Liver (tissue), 9 donors: Measurements from ENCODE around the gene S100A5. TPM values are rescaled to one million over a fixed set of nuclear protein-coding genes. Genes with fewer than 3 reads are reported as not detected.

Source experiments
- DNase-seq: peaks from one replicate; pipeline ENCODE4 v3.0.0-alpha.2; 2017; ENCODE audit warnings: low spot score
- H3K27ac ChIP-seq, 2 donors: one replicate each; pipeline ENCODE4 v1.7.0; 2013; ENCODE audit warnings: inconsistent platforms in 2 of 2, low read length in 2 of 2, control low read depth in 1 of 2, low read depth in 1 of 2, mild to moderate bottlenecking in 1 of 2
- H3K27me3 ChIP-seq, 4 donors: one replicate each; pipeline versions ENCODE4 v1.6.1 to v1.7.0; 2013; ENCODE audit warnings: low read length in 3 of 4, inconsistent platforms in 1 of 4, mild to moderate bottlenecking in 1 of 4, moderate library complexity in 1 of 4; ENCODE audit not compliant: control insufficient read depth in 4 of 4, insufficient read depth in 4 of 4
- H3K36me3 ChIP-seq, 4 donors: one replicate each; pipeline versions ENCODE4 v1.6.1 to v1.7.0; 2013; ENCODE audit warnings: low read length in 3 of 4, mild to moderate bottlenecking in 3 of 4, low read depth in 1 of 4, moderate library complexity in 1 of 4; ENCODE audit not compliant: control insufficient read depth in 4 of 4, insufficient read depth in 3 of 4
- H3K4me1 ChIP-seq, 4 donors: one replicate each; pipeline versions ENCODE4 v1.6.1 to v1.7.0; 2013; ENCODE audit warnings: low read length in 3 of 4, mild to moderate bottlenecking in 3 of 4, moderate library complexity in 1 of 4; ENCODE audit not compliant: control insufficient read depth in 4 of 4, insufficient read depth in 4 of 4
- H3K4me3 ChIP-seq, 3 donors: one replicate each; pipeline versions ENCODE4 v1.6.1 to v1.7.0; 2013; ENCODE audit warnings: low read length in 3 of 3, control low read depth in 1 of 3, low read depth in 1 of 3, mild to moderate bottlenecking in 1 of 3
- H3K9ac ChIP-seq, 2 donors: one replicate each; pipeline ENCODE4 v1.7.0; 2013; ENCODE audit warnings: low read length in 2 of 2, mild to moderate bottlenecking in 2 of 2, moderate library complexity in 2 of 2, control low read depth in 1 of 2, low read depth in 1 of 2
- H3K9me3 ChIP-seq, 4 donors: one replicate each; pipeline versions ENCODE4 v1.6.1 to v1.7.0; 2013; ENCODE audit warnings: low read length in 3 of 4; ENCODE audit not compliant: control insufficient read depth in 4 of 4
- EGR1 ChIP-seq, 2 donors: IDR thresholded peaks; 2 replicates each; pipeline ENCODE4 v1.6.1; 2016 to 2018; ENCODE audit warnings: antibody characterized with exemption in 2 of 2, low read depth in 2 of 2
- FOXA1 ChIP-seq: IDR thresholded peaks from 2 replicates; pipeline ENCODE4 v1.6.1; 2016; ENCODE audit warnings: antibody characterized with exemption
- FOXA2 ChIP-seq: IDR thresholded peaks from 2 replicates; pipeline ENCODE4 v1.6.1; 2016; ENCODE audit warnings: antibody characterized with exemption
- GABPA ChIP-seq, 2 donors: IDR thresholded peaks in 1 of 2; conservative IDR thresholded peaks in 1 of 2; 2 replicates each; pipeline ENCODE4 v1.6.1; 2016; ENCODE audit warnings: antibody characterized with exemption in 2 of 2, mild to moderate bottlenecking in 1 of 2, moderate library complexity in 1 of 2
- HNF4A ChIP-seq, 2 donors: conservative IDR thresholded peaks; 2 replicates each; pipeline ENCODE4 v1.6.1; 2016; ENCODE audit warnings: antibody characterized with exemption in 2 of 2, mild to moderate bottlenecking in 2 of 2
- JUND ChIP-seq, 2 donors: IDR thresholded peaks; 2 replicates each; pipeline ENCODE4 v1.6.1; 2016; ENCODE audit warnings: antibody characterized with exemption in 2 of 2
- MAX ChIP-seq: IDR thresholded peaks from 2 replicates; pipeline ENCODE4 v1.6.1; 2016; ENCODE audit warnings: antibody characterized with exemption
- NR2F2 ChIP-seq: IDR thresholded peaks from 2 replicates; pipeline ENCODE4 v1.6.1; 2016; ENCODE audit warnings: antibody characterized with exemption
- RAD21 ChIP-seq, 2 donors: IDR thresholded peaks; 2 replicates each; pipeline ENCODE4 v1.6.1; 2016; ENCODE audit warnings: antibody characterized with exemption in 2 of 2, mild to moderate bottlenecking in 2 of 2
- REST ChIP-seq: IDR thresholded peaks from 2 replicates; pipeline ENCODE4 v1.6.1; 2016; ENCODE audit warnings: antibody characterized with exemption, mild to moderate bottlenecking
- RXRA ChIP-seq, 2 donors: IDR thresholded peaks; 2 replicates each; pipeline ENCODE4 v1.6.1; 2017 to 2018; ENCODE audit warnings: antibody characterized with exemption in 2 of 2, mild to moderate bottlenecking in 1 of 2
- SP1 ChIP-seq: IDR thresholded peaks from 2 replicates; pipeline ENCODE4 v1.6.1; 2018; ENCODE audit warnings: antibody characterized with exemption, mild to moderate bottlenecking
- TAF1 ChIP-seq: conservative IDR thresholded peaks from 2 replicates; pipeline ENCODE4 v1.6.1; 2016; ENCODE audit warnings: antibody characterized with exemption, mild to moderate bottlenecking
- YY1 ChIP-seq: IDR thresholded peaks from 2 replicates; pipeline ENCODE4 v1.6.1; 2016; ENCODE audit warnings: antibody characterized with exemption, mild to moderate bottlenecking
- WGBS: extraction: QIAGEN DNeasy Blood & Tissue Kit; methylation state at CpG from one replicate; pipeline ENCODE4 v1.1.7; 2013; 5-methylcytosine and 5-hydroxymethylcytosine counted together
- polyA plus RNA-seq, 2 donors: library from polyadenylated mRNA; stranded (reverse) in 1 of 2; unstranded in 1 of 2; fragments of 200-250 nt in 1 of 2; fragments of >200 nt in 1 of 2; fragmentation: Nextera tagmentation in 1 of 2; extraction: Ambion mirVana in 1 of 2; gene quantifications; one replicate each; pipeline versions ENCODE4 v1.2.1 to v1.2.3, GENCODE V29; 2013 to 2015
- total RNA-seq, 2 donors: library from RNA; depleted of rRNA; stranded (reverse); fragments of >200 nt; gene quantifications; one replicate each; pipeline ENCODE4 v1.2.3, GENCODE V29; 2014
- TF ChIP-seq, protein P1 (sequence below): fragments of 150-350 bp; IDR thresholded peaks from 2 replicates; pipeline ENCODE4 v1.5.1; 2017; ENCODE audit warnings: improper control_type of control experiment, low read depth, low read length; ENCODE audit not compliant: missing input control
- TF ChIP-seq, protein P2 (sequence below): IDR thresholded peaks from 2 replicates; pipeline ENCODE4 v1.6.1; 2016; ENCODE audit warnings: antibody characterized with exemption
- donor health status: healthy.
- donor health status: healthy.
- donor health status: healthy.
- donor health status: healthy.
- donor health status: healthy.

S100A5 gene
- total and polyA plus RNA-seq, 4 donors, result not detected

- Histone ChIP-seq H3K4me3 (no peak overlapping the region), H3K36me3 (no peaks in the 10 kb centered on the region), H3K27me3 (peaks cover 0 to 2% (median 0%) of the 10 kb centered on the region in 4 donors), H3K9ac (no peak overlapping the region), H3K9me3 (no peaks in the 10 kb centered on the region), H3K27ac (no peak overlapping the region), H3K4me1 (no peaks in the 10 kb centered on the region)
- TF ChIP-seq EGR1 (IDR thresholded peaks at IDR 0.05; ENCODE audit: low read depth in 2 of 2) (no peak), HNF4A (conservative IDR thresholded peaks at IDR 0.05) (no peak), FOXA2 (no peak), NR2F2 (no peak), FOXA1 (no peak), RAD21 (IDR thresholded peaks at IDR 0.05) (no peak), JUND (IDR thresholded peaks at IDR 0.05) (no peak), GABPA (IDR thresholded peaks at IDR 0.05 in 1 of 2, conservative IDR thresholded peaks at IDR 0.05 in 1 of 2) (no peak), RXRA (IDR thresholded peaks at IDR 0.05) (no peak), REST (no peak), YY1 (no peak), SP1 (no peak), TAF1 (no peak)
- TF ChIP-seq, protein P1, sequence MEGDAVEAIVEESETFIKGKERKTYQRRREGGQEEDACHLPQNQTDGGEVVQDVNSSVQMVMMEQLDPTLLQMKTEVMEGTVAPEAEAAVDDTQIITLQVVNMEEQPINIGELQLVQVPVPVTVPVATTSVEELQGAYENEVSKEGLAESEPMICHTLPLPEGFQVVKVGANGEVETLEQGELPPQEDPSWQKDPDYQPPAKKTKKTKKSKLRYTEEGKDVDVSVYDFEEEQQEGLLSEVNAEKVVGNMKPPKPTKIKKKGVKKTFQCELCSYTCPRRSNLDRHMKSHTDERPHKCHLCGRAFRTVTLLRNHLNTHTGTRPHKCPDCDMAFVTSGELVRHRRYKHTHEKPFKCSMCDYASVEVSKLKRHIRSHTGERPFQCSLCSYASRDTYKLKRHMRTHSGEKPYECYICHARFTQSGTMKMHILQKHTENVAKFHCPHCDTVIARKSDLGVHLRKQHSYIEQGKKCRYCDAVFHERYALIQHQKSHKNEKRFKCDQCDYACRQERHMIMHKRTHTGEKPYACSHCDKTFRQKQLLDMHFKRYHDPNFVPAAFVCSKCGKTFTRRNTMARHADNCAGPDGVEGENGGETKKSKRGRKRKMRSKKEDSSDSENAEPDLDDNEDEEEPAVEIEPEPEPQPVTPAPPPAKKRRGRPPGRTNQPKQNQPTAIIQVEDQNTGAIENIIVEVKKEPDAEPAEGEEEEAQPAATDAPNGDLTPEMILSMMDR, result no peak
- TF ChIP-seq, protein P2, sequence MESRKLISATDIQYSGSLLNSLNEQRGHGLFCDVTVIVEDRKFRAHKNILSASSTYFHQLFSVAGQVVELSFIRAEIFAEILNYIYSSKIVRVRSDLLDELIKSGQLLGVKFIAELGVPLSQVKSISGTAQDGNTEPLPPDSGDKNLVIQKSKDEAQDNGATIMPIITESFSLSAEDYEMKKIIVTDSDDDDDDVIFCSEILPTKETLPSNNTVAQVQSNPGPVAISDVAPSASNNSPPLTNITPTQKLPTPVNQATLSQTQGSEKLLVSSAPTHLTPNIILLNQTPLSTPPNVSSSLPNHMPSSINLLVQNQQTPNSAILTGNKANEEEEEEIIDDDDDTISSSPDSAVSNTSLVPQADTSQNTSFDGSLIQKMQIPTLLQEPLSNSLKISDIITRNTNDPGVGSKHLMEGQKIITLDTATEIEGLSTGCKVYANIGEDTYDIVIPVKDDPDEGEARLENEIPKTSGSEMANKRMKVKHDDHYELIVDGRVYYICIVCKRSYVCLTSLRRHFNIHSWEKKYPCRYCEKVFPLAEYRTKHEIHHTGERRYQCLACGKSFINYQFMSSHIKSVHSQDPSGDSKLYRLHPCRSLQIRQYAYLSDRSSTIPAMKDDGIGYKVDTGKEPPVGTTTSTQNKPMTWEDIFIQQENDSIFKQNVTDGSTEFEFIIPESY, result no peak
- DNase-seq, result no peak
- 31% methylated on average over 2 of the region's 2 CpGs for WGBS
Measured at GRCh38 chr1:153498746-153499145, 42.0 kb downstream of the S100A5 start.

GRCh38 chr1:153495536-153495935, 45.2 kb downstream of the S100A5 start:
- TF ChIP-seq, protein P2, result no peak
- TF ChIP-seq EGR1 (IDR thresholded peaks at IDR 0.05; ENCODE audit: low read depth in 2 of 2) (no peak), SP1 (no peak), FOXA2 (no peak), MAX (no peak)
- TF ChIP-seq, protein P1, result no peak
- no peaks in the 10 kb centered on the region for H3K4me1 ChIP-seq
- no peak overlapping the region for H3K27ac ChIP-seq
- no peaks in the 10 kb centered on the region for H3K9me3 ChIP-seq
- DNase-seq, result no peak
- no peak overlapping the region for H3K4me3 ChIP-seq
- H3K36me3 ChIP-seq, result no peaks in the 10 kb centered on the region
- 52% methylated on average over 6 of the region's 6 CpGs for WGBS
- peaks cover 0 to 2% (median 0%) of the 10 kb centered on the region in 4 donors for H3K27me3 ChIP-seq
- H3K9ac ChIP-seq, result no peak overlapping the region
